ENCODE results near the gene PCLO. TPM values are rescaled to one million over a fixed set of nuclear protein-coding genes. Genes with fewer than 3 reads are reported as not detected.

Gene PCLO
- total RNA-seq, 1 experiment from 2014 or later: 4.1 TPM

DNA sequence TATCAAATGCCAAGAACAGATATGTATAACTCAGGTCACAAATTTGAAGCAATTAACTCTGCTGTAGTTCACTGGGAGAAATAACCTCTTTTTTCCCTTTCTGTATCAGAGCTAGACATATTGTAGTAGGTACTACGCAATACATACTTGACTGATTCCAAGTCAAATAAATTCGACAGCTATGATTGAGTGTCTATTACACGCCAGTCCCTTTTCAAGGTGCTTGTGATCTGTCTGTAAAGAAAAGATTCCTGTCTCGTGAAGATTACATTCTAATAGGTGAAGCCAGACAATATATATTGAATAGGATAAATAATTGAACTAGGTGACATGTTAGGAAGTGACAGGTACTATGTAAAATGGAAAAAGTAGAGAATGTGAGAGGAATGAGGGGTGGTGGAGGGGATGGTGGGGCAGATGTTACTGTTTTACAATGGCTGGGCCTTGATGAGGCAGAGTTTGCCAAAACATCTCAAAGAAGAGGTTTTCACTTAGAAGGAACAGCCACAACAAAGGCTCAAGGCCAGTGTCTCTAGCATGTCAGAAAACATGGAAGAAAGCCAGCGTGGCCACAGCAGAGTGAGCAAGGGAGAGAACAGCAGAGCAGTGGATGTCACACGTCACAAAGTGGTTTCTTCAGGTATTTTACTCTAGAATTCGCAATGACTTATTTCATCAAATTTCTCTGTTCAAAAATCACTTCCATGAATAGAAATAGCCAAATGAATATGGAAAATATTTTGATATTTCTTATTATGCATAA, 436.5 kb downstream of the PCLO start:
- TF ChIP-seq, protein P1, sequence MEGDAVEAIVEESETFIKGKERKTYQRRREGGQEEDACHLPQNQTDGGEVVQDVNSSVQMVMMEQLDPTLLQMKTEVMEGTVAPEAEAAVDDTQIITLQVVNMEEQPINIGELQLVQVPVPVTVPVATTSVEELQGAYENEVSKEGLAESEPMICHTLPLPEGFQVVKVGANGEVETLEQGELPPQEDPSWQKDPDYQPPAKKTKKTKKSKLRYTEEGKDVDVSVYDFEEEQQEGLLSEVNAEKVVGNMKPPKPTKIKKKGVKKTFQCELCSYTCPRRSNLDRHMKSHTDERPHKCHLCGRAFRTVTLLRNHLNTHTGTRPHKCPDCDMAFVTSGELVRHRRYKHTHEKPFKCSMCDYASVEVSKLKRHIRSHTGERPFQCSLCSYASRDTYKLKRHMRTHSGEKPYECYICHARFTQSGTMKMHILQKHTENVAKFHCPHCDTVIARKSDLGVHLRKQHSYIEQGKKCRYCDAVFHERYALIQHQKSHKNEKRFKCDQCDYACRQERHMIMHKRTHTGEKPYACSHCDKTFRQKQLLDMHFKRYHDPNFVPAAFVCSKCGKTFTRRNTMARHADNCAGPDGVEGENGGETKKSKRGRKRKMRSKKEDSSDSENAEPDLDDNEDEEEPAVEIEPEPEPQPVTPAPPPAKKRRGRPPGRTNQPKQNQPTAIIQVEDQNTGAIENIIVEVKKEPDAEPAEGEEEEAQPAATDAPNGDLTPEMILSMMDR (IDR thresholded peaks at IDR 0.05; ENCODE audit: insufficient read depth in 1 of 2, low read depth in 1 of 2, low read length in 1 of 2, severe bottlenecking in 1 of 2, unreplicated experiment in 1 of 2): no peak
- no peaks in the 10 kb centered on the region for H3K36me3 ChIP-seq (ENCODE audit: control insufficient read depth, insufficient read depth, low read length)
- CTCF ChIA-PET: no interaction called here
- BruUV-seq (replicated peaks): no TSS peak
- no peaks in the 10 kb centered on the region for H3K9me3 ChIP-seq
- Mint-ChIP-seq H3K4me1 (ENCODE audit: low read depth, unreplicated experiment) (no peaks in the 10 kb centered on the region), H3K36me3 (ENCODE audit: insufficient read depth, unreplicated experiment) (no peaks in the 10 kb centered on the region), H3K9me3 (ENCODE audit: unreplicated experiment) (no peaks in the 10 kb centered on the region), H3K27ac (ENCODE audit: unreplicated experiment) (no peak overlapping the region), H3K4me3 (ENCODE audit: unreplicated experiment) (no peak overlapping the region), H3K27me3 (ENCODE audit: insufficient read depth, unreplicated experiment) (no peaks in the 10 kb centered on the region)
- H3K27me3 ChIP-seq (replicated peaks; ENCODE audit: control insufficient read depth, insufficient read depth, low read length): no peaks in the 10 kb centered on the region
- POLR2A ChIA-PET: no interaction called here
- no peaks in the 10 kb centered on the region for H3K4me1 ChIP-seq
- no peak for DNase-seq
- intact Hi-C loops (cut with micrococcal nuclease; ENCODE audit: unreplicated experiment): loop anchor here (5.0 kb wide), 2 partner anchors 244 to 554 kb away; no protein-coding TSS in a partner anchor
- H3K4me3 ChIP-seq (ENCODE audit: low read depth, low read length): no peak overlapping the region

DNA sequence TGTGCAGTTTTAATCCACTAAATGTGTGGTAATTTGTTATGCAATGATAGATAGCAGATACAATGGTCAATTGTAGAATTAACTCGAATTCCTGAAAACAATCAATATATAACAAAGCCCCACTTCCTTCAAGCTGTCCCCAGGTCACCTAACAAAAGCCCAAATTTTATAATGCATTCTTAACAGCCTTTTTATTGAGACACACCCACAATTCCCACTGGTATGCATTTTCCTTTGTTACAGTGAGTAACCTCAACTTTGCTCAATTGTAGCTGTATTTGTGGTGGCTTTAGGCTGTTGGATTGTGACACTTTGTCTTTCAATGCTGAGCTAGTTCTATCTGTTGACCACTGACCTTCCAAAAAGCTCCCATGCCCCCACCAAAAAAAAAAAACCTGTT, 439.3 kb downstream of the PCLO start:
- no TSS peak for BruUV-seq (replicated peaks)
- Mint-ChIP-seq H3K4me1 (ENCODE audit: low read depth, unreplicated experiment) (no peaks in the 10 kb centered on the region), H3K9me3 (ENCODE audit: unreplicated experiment) (no peaks in the 10 kb centered on the region), H3K36me3 (ENCODE audit: insufficient read depth, unreplicated experiment) (no peaks in the 10 kb centered on the region), H3K27ac (ENCODE audit: unreplicated experiment) (no peak overlapping the region), H3K27me3 (ENCODE audit: insufficient read depth, unreplicated experiment) (no peaks in the 10 kb centered on the region), H3K4me3 (ENCODE audit: unreplicated experiment) (no peak overlapping the region)
- Histone ChIP-seq H3K27me3 (replicated peaks; ENCODE audit: control insufficient read depth, insufficient read depth, low read length) (no peaks in the 10 kb centered on the region), H3K9me3 (no peaks in the 10 kb centered on the region), H3K4me1 (no peaks in the 10 kb centered on the region), H3K36me3 (ENCODE audit: control insufficient read depth, insufficient read depth, low read length) (no peaks in the 10 kb centered on the region), H3K4me3 (ENCODE audit: low read depth, low read length) (no peak overlapping the region)
- CTCF ChIA-PET: interaction anchor here (0.7 to 1.6 kb wide), 2 partner anchors 10 to 118 kb away, joined by 3 read pairs; no protein-coding TSS in a partner anchor
- POLR2A ChIA-PET: no interaction called here
- TF ChIP-seq, protein P1 (IDR thresholded peaks at IDR 0.05; ENCODE audit: insufficient read depth in 1 of 2, low read depth in 1 of 2, low read length in 1 of 2, severe bottlenecking in 1 of 2, unreplicated experiment in 1 of 2): no peak
- DNase-seq: no peak
- intact Hi-C loops (cut with micrococcal nuclease; ENCODE audit: unreplicated experiment): no loop called here

DNA sequence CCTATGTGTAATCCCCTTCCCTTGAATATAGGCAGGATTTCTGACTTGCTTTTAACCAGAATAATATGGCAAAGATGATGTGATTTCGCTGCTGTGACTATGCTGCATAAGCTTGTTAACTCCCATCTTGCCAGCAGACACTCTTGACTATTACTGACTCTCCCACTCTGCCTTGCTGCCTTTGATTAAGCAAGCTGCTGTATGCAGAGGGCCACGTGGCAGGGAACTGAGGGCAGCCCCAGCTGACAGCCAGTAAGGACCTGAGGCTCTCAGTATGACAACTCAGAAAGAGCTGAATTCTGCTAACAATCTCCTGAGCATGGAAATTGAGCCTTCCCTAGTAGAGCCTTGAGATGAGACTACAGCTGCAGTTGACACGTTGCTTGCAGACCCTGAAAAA, 439.7 kb downstream of the PCLO start:
- Histone ChIP-seq H3K4me1 (no peaks in the 10 kb centered on the region), H3K27me3 (replicated peaks; ENCODE audit: control insufficient read depth, insufficient read depth, low read length) (no peaks in the 10 kb centered on the region), H3K36me3 (ENCODE audit: control insufficient read depth, insufficient read depth, low read length) (no peaks in the 10 kb centered on the region), H3K4me3 (ENCODE audit: low read depth, low read length) (no peak overlapping the region), H3K9me3 (no peaks in the 10 kb centered on the region)
- no peaks in the 10 kb centered on the region for H3K36me3 Mint-ChIP-seq (ENCODE audit: insufficient read depth, unreplicated experiment)
- no peaks in the 10 kb centered on the region for H3K4me1 Mint-ChIP-seq (ENCODE audit: low read depth, unreplicated experiment)
- POLR2A ChIA-PET: no interaction called here
- H3K9me3 Mint-ChIP-seq (ENCODE audit: unreplicated experiment): no peaks in the 10 kb centered on the region
- TF ChIP-seq, protein P1 (IDR thresholded peaks at IDR 0.05; ENCODE audit: insufficient read depth in 1 of 2, low read depth in 1 of 2, low read length in 1 of 2, severe bottlenecking in 1 of 2, unreplicated experiment in 1 of 2): no peak
- no peaks in the 10 kb centered on the region for H3K27me3 Mint-ChIP-seq (ENCODE audit: insufficient read depth, unreplicated experiment)
- CTCF ChIA-PET: interaction anchor here (1.6 kb wide), 1 partner anchor 118 kb away, joined by 3 read pairs; no protein-coding TSS in a partner anchor
- BruUV-seq (replicated peaks): no TSS peak
- intact Hi-C loops (cut with micrococcal nuclease; ENCODE audit: unreplicated experiment): no loop called here
- no peak overlapping the region for H3K27ac Mint-ChIP-seq (ENCODE audit: unreplicated experiment)
- DNase-seq: no peak
- H3K4me3 Mint-ChIP-seq (ENCODE audit: unreplicated experiment): no peak overlapping the region

All from Caco-2 (cell line).